ENCODE measurements around the gene BCAR1.

Gene BCAR1

DNA sequence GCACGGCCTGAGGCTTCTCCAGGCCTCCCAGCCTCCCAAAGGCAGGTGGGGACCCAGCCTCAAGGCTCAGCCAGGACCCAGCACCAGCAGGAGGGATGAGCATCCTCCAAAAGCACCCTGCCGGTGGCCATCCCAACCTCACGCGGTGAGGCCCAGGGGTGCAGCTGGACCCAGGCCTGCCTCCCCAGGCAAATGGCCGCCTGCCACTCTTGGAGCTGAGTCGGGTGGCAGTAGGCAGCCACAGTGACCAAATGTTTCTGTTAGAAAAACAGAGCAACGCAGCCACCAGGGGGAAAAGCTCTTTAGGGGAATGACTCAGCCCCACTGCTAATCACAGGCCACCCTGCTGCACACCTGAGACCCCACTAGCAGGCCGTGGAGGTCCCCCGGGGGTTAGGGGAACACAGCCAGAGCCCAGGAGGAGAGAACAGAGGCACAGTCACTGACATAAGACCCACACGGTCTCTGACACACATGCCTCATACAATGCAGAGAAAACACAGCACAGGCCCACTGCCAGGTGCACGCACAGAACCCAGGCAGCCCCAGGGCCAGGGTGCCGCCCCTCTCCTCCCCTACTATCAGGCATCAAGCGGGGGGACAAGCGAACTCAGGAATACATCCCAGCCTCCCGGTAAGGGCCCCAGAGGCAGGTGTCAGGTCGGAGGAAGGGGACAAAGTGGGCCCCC, 12.4 kb downstream of the BCAR1 start:
- no peak for DNase-seq (ENCODE audit: low read depth)

DNA sequence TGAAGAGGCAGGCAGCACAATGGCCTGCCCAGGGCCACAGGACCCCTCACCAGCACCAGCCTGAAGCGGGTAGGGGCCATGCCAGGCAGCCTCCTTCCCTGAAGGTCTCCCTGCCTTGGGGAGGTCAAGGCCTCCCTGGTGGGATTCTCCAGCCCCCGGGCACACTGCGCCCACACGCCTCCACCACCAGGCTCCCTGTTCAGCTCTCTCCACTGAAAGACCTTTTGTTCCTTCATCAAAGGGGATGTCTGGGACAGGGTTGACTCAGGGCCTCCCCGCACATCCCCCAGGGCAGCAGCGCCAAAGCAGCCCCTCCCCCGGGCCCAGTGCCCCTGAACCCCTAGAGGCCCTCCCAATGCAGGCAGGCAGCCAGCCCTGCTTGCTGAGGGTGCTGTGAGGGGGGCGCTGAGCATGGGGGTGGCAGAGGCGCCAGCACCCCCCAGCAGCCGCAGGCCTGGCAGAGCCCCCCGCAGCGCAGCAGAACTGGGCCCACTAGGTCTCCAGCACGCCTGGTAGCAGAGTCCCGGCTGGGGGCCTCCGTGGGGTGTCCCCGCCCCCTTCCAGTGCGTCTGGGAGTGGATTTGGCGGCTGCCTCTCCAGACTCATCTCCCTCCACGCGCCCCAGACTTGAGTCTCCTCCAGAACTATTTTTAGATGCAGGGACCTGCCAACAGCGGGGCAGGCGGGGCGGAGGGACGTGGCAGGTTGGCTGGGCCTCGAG, 13.1 kb downstream of the BCAR1 start:
- DNase-seq (ENCODE audit: low read depth): no peak

DNA sequence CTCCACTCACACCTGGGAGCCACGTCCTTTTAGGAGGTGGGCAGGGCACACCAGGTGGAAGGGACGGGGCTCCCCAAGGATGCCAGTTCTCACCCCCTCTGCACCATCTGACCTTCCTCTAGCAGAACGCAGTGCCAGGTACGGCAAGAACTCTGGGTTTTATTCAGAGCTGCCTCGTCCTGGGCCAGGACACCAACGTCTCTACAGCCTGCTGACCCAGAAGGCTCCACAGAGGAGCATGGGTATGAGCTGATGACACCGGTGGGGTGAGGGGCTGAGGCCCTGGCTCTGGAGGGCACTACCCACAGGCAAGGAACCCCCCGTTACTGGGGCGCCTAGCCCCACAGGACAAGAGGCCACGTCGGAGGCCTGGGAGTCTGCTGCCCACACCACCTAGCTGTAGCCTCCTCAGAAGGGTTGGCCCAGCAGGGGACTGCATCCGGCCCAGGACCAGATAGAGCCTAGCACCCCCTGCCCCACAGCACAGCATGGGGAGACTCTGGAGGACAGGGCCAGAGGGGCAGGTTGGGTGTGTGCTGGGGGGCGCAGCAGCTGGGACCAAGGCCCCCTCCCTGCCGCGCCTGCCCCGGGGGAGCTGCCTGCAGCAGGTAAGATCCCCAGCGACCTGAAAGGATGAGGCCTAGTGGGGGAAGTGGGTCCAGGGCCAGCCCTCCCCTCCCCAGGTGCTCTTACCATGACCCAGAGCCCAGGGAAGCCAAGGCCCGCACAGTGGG, 13.9 kb downstream of the BCAR1 start:
- DNase-seq (ENCODE audit: low read depth): no peak

DNA sequence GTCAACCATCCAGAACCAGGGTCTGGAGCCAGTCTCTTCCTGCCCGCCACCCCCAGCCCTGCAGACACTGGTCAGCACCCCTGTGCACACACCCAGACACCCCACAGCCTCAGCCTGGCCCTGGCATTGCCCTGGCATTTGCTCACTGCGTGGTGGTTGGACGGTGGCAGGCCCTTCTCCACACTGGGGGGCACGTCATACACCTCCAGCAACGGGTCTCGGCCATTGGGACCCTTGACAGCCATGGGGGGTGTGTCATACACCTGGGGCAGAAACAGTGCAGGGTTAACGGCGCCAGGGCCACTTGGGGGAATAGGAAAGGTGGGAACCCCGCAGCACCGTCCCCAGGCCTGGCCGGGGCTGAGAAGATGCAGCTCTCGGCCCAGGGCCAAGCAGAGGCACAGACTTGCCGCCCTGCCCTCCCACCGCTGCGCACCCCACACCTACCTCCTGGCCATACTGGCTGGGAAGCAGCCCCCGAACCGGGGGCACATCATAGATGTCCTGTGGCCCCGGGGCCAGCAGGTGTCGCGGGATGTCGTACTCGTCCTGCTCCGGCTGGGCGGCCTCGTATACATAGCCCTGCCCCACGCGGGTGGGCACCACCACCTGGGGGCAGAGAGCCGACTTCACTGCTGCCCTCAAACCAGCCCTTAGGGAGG, 14.6 kb downstream of the BCAR1 start:
- no peak for DNase-seq (ENCODE audit: low read depth)

DNA sequence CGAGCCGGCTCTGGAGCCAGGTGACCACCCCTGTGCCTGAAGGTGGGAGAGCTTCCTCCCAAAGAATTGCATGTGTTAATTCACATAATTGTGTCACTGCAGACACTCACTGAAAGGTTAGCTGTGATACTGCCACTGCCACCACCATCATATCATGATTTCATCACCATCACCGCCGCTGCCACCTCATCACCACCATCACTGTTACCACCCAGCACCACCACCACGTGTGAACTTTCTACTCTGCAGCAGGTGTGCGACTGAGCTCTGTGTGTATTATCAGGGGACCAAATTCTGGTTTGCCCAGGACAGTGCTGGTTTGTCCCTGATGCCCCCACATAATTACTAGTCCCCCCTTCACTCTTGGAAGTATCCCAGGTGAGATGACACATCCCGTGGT, 15.2 kb downstream of the BCAR1 start:
- no peak for DNase-seq (ENCODE audit: low read depth)

DNA sequence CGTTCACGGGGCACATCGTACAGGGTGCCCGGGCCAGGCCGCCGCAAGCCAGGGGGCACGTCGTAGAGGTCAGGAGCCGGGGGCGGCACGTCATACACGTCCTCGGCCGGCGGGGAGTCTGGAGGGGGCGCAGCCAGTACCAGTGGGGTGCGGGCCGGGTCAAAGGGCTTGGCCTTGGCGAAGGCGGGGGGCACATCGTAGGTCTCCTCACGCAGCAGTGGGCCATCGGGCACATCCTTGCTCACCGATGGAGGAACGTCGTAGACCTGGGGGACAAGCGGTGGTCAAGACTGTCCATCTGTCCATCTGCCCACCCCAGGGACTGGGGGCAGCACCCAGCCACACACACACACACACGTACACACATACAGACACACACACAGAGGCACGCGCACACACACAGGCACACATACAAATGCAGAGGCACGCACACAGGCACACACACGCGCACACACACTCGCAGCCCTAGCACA, 15.7 kb downstream of the BCAR1 start:
- DNase-seq (ENCODE audit: low read depth): no peak

DNA sequence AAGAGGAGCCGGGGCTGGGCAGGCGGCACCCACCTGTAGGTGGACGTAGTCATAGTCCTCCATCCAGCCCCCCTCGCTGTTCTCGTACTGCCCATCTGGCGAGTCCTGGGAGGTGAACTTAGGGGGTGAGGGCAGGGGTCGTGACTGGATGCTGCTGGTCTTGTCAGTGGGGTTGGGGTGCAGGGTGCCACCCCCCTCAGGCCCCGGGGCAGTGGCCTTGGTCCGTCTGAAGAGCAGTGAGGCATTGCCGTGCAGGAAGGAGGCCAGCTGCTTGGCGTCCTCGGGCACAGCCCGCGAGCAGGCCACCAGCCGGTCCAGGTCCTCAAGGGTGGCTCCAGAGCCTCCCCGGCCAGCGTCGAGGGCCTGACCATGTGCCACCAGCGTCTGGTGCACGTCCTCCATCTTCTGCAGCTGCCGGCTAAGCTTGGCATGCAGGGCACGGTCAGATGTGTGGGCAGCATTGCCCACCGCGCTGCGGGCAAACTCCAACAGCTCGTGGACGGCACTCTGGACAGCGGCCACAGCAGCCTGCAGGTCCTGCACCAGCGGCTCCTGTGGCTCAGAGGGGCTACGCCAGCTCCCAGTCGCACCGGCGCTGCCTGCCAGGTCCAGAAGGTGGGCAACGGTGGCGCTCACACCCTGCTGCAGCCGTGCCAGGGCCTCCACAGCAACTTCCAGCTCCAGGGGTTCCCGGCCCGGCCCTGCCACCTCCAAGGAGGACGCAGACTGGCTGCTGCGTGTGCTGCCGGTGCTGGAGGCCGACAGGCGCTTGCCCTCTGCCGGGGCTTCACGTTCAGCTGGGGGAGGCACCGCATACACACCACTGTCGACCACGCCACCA, 16.3 kb downstream of the BCAR1 start:
- no peak for DNase-seq (ENCODE audit: low read depth)

DNA sequence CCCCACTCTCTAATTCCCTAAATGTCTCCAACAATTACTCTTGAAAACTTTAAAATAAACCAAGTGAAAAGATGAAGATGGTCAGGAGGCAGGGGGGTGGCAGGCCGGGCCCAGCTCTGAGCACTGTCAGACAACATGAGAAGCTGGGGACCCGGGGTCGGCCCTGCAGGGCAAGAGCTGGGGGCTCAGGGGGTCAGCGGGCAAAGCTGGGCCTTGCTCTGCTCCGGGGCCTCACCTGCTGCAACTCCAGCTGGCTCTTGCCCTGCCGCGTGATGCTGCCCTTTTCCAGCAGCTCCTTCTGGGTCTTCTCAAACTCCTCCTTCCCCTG, 17.8 kb downstream of the BCAR1 start:
- DNase-seq (ENCODE audit: low read depth): no peak

DNA sequence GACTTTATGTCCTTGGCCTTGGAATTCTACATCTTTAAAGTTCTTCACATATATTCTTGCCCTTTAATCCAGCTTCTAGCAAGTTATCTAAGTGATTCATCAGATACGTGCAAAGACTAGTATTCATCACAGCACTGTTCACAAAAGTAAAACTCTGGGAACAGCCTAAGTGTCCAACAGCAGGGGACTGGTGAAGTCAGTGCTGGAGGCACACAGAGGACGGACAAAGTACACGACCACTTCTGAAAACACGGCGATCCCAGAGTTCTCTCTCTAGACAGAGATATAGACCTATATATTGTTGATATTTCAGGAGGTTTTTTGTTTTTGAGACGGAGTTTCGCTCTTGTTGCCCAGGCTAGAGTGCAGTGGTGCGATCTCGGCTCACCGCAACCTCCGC, 19.9 kb downstream of the BCAR1 start:
- DNase-seq (ENCODE audit: low read depth): no peak

DNA sequence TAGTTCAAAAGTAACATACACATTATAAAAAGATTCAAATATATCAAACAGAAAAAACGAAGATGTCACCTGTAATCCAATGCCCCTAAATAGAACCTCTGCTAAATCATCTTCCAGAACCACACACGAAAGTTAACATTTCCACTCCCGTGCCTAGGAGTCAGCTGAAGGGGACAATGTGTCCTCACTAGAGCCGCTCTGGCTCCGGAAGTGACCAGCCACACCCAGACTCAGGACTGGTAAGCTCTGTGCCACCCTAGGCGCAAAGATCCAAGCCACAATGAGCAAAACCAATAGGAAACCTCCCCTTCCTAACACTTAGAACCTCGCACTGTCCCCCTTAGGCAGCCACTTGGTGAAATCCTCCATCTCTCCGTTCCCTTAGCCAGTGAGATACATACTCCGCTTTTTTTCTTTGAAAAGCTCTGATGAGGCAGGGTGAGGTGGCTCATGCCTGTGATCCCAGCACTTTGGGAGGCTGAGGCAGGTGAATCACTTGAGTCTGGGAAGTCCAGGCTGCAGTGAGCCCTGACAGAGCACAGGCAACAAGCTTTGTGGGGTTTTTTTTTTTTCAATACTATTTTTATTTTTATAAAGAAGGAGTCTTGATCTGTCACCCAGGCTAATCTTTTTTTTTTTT, 20.8 kb downstream of the BCAR1 start:
- DNase-seq (ENCODE audit: low read depth): no peak

DNA sequence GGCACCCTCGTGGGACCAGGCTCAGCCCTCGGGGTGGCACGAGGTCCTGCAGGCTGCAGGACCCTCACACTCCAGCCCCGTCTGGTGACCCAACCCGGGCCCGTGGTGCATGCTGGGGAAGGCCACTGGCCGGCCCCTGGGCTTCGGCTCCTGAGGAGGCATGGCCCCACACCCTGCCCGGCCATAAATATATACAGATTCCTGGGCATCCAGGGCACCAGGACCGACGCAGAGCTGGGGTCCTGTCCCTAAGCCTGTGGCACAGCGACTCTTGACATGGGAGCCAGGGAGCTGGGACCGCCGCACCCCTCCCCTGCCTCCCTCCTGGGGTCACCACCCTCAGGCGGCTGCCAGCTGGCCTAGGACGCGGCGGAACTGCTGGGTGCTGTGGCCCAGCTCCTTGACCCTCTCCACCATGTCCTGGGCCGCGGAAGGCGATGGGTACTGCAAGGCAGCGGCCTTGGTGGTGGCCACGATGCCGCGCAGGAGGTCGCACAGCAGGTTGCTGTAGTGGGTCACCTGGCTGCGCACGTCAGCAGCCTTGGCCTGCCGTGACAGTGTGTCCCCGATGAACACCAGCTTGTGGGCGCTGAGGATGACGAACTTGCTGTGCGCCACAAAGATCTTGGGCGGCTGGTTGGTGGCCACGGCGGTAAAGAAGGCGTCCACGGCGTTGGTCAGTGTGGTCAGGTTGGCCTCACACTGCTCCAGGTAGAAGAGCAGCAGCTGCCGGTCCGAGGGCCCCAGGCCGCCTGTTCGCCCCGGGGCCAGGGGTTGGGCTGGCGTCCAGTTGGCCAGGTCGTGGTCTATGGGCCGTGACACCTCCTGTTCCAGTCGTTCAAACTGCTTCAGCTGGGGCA, 22.0 kb downstream of the BCAR1 start:
- DNase-seq (ENCODE audit: low read depth): no peak

DNA sequence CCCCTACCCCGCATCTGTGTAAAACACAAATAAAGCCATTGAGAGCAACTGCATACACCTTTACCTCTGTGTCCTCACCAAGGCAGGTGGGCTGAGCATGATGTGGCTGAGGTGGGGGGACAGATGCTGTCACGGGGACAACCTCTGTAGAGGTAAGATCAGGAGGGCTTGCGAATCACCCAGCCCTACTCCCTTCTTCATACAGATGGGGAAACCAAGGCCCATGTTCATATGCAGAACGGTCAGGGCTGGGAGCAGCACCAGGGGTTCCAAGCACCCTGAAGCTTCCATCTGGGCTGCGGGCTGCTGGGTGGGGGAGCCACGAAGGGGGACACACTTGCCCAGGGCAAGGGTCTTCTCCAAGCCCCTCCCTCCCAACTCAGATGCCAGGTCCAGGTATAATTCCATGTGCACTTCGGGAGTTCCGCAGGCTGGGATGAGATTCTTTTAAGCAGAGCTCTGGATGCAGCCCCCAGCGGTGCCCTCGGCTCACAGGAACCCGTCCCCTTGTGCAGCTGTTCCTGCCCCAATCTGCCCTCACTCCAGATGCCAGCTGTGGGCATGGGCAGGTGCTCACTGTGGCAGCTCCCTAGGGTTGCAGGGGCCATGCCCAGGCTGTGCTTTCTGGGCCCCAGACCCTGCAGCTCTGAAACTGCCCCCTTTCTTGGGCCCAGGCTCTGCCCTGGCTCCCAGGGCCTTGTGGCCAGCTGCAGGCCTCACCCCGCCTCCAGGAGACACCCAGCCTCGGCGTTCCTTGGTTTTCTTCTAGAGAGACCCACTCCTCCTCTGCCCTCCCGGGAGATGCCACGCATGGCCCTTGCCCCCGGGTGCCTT, 23.1 kb downstream of the BCAR1 start:
- no peak for DNase-seq (ENCODE audit: low read depth)

DNA sequence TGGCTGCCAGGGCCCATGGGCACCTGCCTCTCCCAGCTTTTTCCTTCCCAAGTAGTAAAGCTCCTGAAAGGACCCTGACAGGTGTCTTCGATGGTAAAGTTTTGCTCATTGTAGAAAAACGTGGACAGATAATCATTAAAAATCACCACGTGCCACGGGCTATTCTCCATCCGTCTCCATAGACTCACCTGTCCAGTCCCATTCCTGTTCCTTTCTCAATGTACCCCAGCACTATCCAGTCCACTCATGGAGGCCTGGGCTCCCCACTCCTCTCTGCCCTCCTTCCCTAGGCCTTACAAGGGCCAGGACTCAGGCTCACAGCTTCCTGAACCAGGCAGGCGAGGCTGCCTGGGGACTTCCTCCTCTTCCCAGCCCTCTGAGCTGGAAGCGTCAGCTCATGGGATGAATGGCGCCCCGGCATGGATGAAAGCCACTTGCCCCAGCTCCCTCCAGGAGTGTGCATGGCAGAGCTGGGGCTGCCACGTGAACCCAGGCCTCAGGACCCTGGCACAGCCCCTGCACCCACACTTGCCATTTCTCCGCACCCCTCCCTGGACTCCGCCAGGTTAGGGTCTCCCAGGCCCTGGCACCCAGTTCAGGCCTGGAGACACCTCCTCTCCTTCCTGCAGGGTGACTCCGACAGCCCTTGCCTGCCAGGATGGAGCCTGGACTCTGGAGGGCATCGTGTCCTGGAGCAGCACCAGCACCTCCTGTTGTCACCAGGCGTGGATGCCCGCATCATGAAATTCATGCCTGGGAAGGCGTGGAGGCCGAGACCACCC, 23.9 kb downstream of the BCAR1 start:
- no peak for DNase-seq (ENCODE audit: low read depth)

DNA sequence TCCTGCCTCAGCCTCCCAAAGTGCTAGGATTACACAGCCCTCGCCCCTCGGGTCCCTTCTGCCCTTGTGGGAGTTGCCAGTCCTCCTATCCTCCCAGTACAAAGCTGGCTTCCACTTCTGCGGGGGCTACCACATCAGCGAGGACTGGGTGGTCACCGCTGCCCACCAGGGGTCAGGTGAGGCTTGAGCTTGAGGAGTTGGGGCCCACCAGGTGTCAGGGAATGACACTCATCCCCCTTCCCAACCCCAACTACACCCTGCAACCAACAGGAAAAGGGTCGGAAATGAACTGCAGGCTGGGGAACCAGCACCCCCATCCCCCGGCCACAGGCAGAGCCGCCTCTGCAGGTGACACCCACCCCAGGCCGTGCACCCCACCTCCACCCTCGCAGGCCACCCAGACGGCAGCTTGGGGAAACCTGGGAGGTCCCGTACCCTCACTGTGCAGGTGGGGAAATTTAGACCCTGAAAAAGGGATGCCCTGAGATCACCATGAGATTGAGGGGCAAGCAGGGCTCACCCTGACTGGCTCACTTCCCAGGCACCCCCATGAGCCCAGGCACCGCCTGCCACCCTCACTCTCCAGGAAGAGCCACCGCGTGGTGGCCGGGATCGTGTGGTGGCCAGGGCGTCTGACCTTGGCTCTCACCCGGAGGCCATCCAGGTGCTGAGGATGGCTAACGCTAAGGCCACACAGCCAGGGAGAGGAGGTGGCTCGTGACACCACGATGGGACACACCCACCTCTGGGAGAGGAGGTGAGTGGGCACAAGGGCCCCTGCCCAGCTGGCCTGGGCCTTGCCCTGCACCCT, 24.7 kb downstream of the BCAR1 start:
- DNase-seq (ENCODE audit: low read depth): no peak

DNA sequence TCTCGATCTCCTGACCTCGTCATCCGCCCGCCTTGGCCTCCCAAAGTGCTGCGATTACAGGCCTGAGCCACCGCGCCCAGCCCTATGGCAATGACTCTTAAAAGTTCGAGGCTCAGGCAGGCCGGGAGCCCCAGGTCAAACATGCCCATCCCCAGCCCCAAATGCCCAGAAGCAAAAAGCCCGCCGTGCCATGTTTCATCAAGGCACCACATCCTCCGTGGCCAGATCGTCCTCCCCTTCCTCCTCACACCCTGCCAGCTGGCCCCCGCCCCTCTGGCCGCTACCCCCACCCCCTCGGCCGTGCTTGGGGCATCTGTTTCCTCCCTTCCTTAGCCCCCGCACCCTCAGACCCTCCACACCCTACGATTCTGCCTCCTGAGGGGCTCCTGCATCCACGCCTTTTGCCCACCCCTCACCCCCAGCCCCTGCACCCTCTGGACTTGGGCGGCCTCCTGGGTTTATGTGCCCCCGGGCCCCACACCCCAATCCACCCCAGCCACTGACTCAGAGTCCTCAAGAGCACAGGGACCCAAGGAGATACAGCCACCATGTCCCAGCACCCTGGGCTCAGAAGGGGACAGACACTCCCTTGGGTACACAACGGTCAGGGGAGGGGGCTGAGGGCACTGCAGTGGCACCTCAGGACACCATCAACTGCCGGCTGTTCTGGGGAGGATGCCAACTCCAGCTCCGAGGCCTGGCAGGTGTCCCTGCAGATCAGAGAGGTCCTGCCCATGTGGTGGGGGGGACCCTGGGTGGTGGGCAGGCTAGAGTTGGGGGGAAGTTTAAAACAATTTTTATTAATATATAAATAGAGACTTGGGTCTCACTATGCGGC, 25.5 kb downstream of the BCAR1 start:
- no peak for DNase-seq (ENCODE audit: low read depth)

DNA sequence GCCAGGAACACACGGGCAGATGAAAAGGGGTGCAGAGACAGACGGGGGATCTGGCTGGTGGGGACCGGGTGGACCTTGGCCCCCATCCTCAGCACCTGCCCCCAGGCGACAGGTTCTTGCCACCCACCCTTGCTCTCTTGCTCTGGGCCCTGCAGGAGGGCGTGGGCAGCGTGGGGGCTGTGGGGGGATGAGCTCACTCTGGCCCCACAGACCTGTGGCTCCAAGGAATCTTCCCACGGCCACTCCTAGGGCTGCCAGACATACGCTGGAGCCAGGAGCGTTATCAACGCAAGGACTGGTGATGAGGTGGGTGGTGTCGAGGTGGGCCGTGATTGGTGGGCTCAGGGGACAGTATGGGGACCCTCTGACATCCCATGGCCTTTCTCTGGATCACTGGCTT, 26.3 kb downstream of the BCAR1 start:
- no peak for DNase-seq (ENCODE audit: low read depth)
